Measurements from ENCODE around the gene NPFFR1.

The NPFFR1 gene, protein sequence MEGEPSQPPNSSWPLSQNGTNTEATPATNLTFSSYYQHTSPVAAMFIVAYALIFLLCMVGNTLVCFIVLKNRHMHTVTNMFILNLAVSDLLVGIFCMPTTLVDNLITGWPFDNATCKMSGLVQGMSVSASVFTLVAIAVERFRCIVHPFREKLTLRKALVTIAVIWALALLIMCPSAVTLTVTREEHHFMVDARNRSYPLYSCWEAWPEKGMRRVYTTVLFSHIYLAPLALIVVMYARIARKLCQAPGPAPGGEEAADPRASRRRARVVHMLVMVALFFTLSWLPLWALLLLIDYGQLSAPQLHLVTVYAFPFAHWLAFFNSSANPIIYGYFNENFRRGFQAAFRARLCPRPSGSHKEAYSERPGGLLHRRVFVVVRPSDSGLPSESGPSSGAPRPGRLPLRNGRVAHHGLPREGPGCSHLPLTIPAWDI

DNA sequence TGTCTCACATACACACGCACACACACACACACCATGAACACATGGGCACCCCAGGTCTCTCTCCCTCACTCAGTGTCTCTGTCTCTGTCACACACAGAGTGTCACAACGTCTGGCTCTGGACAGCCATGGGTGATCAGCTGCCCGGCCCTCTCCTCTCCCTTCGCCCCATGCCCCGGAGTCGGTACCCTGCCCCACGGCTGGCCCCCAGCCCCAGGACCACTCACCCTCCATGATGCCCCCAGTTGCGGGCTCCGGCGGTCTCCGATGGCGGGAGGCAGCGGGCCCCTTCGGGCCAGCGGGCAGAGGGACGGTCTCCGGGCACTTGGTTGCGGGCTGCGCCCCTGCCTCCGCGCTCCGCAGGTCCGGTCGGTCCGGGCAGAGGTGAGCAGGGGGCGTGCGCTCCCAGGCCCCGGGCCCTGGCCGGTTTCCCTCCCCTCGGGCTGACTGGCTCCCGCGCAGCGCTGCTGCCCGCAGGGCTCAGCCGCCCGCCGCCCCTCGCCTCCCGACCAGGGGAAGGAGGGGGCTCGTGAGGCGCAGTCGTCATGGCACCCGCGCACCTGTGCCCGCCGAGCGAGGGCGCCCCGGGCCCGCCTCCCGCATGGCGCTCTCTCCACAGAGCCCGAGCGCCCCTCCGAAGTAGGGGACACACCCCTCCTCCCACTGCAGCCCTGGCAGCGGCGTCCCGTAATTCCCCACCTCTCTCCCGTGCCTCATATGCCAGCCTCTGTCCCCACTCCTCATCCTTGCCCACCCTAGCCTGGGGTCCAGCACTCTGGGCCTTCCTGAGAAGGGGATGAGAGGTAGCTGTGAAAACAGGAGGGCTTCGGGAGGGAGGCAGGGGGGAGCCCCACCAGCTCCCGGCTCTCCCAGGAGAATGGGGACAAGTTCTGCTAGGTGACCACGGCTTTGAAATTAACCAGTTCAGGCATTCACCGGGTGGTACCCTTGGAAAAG lies at the start of gene NPFFR1:
TSS of gene NPFFR1 (minus strand) at position 560 of the 955 bp plus-strand sequence. CDS start at position 232, 328 bp downstream.
- DNase-seq = no peak

DNA sequence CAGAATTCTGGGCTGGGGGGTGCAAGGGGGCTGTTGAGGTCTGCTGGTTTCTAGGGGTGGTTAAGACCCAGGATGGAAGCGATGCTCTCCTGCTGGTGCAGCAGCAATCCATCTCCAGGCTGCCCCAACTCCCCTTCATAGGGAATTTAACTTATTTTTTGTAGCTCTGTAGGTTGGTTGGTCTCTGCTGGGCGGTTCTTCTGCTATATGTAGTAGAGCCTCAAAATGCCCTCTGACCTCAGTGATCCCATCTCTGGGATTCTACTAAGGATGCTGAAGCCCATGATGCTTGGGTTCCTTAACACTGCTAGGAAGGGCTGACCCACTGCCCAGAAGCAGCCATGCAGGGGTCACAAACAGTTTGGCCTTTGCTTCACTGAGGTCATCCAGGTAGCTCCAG lies 49.5 kb upstream of the NPFFR1 start:
- no peak for DNase-seq

DNA sequence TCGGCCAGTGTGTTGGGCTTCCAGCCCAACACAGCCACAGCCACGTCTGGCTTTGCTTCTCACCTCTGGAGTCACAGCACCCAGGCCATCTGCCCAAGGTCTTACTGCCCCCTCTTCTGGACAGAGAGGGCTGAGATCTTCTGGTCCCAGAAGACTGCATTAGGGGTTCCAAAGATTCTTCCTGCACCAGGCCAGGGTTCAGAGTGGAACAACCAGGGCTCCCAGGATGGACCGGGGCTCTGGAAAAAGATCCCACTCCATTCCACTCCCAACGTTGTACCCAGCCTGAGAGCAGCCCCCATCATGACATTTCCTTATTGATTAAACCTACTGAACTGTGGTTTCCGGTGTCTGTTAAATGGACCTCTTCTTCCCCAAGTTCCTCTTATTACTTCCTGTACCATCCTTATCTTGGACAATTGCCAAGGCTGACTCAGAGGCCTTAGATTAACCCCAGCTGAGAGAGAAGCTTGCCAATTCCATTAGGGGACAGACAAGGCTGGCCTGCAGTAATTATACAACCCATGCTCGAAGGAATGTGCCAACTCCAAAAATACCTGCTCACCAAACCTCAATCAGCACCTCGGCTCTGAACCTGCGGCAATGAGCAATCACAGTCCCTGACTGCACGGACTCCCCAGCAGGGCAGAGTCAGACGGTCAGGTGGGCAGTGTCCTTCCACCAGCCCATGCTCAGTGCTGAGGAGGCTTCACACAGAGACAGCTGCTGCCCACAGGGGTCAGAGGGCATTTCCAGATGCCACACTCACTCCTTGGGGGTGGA lies 47.9 kb upstream of the NPFFR1 start:
- peak; percentile 80 for DNase-seq

DNA sequence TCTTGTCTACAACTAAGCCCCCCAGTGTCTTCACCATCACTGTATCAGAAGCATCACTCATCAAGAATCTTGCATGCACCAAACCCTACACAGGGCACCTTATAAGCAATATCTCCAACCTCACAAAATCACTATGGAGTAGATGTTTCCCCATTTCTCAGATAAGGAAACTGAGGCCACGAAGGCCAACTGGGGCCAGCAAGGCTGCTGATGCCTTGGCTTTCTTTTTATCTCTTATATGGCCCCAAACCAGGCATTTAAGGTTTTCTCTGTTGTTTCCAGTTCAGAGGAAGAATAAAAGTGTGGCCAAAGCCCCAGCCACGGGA lies 47.3 kb upstream of the NPFFR1 start:
- DNase-seq = no peak

DNA sequence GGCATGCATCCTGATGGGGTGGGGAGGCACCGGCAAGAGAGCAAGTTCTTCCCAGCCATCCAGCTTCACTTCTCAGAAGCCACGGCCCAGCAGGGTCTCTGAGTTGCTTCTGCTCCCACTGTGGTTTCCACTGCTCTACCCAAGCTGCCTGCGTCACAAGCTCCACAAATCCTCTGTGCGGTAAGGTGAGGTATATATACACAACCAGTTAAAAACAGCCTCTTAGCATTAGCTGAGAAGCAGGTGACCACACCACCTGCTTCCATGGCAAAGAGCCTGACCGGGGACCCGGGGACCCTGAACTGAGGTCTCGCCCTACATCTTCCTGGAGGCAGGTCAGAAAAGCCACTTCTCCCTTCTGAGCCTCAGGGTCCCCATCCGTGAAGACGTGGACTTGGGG lies 46.9 kb upstream of the NPFFR1 start:
- no peak for DNase-seq

DNA sequence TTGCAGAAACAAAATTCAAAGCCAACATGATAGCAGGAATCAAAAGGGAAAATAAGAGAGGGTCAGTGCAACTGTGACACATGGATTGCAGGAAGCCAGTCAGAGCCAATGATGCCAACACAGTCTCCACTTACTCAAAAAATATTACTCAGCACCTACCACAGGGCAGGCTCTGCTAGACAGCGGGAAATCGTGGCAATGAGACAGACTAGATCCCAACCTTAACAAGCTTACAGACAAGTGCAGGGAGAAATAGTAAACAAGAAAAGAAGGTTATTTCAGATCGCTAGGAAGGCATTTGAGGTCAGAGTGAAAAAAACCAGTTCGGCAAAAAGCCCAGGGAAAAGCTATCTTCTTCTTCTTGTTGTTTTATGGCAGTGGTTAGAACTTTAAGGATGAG lies 45.2 kb upstream of the NPFFR1 start:
- DNase-seq = no peak

DNA sequence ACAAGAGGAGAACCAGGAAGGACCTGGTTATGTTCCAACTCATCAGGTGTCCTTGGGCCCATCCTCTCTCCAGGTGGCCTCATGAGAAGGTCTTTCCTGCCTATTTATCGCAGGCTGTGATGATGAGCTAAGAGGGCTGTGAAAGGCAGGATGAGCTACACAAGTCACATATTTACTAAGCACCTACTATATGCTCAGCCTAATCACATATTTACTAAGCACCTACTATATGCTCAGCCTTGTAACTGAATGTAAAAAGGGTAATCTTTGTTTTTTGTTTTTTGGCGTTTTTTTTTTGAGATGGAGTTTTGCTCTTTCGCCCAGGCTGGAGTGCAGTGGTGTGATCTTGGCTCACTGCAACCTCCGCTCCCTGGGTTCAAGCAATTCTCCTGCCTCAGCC lies 44.2 kb upstream of the NPFFR1 start:
- peak; percentile 6 for DNase-seq

DNA sequence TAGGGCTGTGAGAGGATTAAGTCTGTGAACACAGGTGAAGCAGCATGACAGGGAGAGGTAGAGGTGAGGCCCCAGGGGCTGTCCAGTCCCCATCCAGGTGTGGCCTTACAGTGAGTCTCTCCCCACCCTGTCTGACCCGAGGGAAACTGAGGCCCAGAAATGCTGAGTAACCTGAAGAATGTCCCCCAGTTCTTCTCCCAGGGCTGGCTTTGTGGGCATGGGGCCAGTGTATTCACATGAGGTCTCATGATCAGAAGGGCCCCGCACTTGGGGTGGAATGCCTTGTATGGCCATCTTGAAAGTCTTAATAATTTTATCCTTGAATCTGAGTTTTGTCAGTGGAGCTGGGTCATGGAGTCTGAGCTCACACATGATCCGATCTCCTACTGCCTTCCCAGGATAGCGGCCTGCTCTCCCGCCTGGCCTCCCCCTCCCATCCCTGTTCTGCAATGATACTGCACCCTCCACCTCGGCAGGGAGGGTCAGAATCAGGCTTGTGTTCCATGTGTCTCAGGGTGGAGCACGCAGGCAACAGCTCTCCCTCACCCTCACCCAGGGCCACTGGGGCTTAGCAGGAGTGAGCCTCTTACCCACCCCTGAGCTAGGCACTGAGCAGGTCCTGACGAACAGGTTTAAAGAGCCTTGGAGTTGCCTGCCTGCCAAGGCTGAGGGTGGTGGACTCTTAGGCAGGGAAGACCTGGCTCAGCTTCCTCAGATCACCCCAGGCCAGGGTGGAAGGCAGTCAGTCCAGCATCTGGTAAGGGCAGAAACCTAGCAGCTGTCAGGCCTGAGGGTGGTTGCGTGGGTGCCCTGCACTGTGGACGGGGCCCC lies 41.4 kb upstream of the NPFFR1 start:
- no peak for DNase-seq

DNA sequence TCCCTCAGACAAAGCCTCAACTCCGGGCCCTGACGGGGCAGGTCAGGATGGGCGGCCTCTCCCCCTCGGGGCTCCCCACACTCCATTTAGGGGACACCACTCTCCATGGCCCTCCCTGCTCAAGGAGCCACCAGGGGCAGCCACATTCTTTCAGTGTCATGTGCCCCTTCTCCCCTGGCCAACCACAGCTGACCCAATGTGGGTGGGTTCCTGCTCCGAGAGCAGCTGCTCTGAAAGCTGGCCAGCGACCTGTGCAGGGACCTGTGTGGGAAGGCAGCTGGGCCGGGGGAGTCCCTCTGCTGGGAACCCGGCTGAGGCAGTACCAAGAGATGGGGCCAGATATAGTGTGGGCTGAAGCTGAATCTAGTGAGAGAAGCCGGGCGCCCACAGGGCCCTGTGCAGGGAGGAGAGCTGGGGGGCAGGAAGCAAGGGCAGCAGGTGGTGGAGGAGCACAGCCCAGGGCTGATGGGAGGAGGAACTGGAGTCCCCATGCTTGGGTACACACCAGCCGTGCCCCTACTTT lies 40.6 kb upstream of the NPFFR1 start:
- no peak for DNase-seq

DNA sequence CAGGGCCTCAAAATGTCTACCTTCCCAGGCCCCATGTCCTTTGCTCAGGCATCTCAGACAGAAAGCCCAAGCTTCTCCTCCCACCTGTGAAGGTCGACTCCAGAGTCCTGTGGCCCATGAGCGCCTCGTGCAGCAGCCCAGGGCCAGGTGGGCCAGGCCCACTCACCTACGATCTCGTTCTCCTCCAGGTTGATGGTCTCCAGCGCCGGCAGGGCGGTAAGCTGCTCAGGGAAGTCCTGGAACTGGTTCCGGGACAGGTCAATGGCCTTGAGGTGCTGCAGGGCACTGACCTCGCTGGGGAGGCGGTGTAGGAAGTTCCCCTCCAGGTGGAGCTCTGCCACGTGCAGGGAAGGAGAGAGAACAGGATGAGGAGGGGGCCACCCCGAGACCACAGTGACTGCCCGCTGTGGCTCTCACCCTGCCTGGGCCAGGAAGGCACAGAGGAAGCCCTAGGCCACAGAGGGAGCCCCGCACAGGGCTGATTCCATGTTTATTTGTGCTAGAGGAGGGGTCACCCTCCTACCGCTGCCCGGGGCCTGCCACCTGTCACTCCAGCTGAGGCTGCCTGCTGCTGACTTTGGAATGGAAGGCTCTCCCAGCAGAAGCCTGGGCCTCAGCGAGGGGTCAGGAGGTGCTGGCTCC lies 40.0 kb upstream of the NPFFR1 start:
- no peak for DNase-seq

DNA sequence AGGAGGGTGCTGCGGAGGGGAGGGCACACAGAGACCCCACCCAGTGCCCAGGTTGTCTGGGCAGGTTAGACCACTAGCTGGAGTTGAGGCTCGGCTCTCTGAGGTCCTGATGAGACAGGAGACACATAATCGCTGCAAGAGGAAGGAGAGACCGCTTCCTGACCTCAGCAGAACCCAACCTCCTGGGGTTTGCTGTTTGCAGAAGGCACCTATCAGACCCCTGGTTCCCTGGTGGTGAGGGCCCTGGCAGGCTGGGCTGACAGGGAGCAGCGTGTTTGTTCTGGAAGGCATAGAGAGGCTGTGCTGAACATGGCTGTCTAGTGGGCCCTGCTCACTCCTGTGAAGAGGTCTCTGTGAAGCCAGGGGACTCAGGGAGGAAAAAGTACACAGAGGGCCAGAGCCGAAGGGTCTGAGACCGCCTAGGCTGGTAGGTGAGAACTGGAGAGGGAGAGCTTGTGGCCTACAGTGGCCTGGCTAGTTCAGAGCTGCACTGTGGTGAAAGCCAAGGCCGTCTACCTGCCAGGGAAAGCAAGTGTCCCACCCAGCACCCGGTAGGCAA lies 39.4 kb upstream of the NPFFR1 start:
- DNase-seq = no peak

DNA sequence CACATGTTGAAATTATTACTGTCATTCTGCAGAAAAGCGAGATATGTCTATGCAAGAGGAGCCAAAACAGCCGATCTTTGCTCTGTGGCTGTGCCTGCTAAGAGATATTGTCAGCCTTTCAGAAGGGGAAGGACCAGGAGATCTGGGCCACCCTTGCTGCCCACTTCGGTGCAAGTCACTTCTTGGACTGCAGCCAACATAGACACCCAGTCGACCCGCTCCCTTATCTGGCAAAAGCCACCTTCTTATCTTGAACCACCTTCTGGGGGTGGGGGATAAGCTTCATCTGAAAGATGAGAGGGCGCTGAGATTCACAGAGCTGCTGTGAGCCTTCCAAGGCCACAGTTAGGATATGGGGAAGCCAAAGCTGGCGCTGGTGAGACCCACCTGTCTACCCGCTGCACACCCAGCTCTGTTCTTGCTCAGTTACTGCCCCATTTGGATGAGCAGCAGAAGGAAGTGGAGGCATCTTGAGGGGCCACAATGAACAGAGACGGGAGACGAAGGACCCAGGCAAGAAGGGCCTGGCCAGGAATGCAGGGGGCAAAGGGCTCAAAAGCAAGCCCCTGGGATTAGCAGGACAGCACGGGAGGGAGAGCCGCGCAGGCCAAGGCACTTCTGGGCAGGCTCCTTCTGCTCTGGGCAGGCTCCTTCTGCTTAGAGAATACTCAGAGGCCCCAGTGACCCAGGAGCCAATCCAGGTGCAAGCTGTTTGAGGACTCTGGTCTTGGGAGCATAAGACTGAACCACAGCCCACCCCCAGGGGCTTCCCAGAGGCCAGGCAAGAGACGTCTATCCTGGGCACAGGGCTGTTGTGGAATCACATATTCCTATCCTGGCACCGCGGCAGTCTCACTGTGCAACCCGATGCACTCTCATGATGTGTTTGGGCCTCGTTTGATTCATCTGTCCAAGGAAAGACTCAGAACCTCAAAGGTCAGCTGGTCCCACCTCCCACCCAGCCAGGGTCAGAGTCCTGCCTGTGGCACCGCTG lies 38.4 kb upstream of the NPFFR1 start:
- DNase-seq = no peak

DNA sequence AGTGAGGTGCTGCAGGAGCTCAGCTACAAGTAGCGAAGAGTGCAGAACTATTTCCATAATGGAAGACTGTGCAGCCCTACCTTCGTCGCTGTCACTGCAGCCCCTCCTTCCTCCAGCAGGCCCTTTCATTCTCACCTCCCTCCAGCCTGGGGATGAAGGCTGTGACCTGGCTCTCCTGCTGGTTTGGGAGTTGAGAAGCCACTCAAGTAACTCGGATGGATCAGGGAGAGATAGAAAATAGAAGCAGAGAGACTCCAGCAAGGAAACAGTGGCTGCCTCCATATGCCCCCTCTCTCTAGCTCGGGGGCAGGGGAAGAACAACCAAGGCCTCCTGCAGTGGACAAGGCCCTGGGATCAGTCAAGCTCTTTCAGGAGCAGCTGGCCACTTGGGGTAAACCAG lies 37.4 kb upstream of the NPFFR1 start:
- DNase-seq = no peak

DNA sequence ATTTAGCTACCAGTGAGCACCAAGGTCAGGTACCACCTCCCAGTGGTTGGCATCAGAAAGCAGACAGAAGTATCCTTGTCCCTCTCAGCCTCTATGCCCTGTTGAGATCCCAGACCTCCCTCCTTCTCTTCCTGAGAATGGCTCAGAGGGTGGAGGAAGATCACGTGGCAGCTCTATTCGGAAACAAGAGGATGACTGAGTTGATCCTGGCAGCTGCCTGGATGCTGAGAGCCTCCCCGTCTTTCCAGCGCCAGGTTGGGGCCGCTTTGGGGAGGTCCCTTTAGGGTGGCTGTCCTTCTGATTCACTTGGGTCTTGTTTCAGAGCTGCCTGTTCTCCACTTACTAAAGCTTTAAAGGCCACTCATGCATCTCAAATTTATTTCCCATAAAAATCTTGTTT lies 36.9 kb upstream of the NPFFR1 start:
- DNase-seq = no peak

DNA sequence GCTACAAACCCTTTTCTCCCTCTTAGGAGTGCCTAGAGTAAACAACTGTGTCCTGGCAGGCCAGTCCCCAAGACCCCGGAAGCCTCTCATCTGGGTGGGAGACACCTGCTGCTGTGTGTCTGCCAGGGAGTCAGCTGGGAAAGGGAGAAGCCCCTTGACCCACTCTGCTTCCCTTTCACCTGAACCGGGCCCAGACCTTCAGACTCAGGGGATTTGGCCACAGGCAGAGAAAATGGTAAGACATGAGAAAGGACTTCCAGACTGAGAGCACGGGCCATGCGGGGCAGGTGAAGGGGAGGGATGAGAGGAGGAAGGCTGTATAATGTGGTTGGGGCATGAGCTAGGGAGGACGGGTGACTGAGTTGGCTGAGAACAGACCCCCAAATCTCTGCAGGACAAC lies 36.0 kb upstream of the NPFFR1 start:
- no peak for DNase-seq

DNA sequence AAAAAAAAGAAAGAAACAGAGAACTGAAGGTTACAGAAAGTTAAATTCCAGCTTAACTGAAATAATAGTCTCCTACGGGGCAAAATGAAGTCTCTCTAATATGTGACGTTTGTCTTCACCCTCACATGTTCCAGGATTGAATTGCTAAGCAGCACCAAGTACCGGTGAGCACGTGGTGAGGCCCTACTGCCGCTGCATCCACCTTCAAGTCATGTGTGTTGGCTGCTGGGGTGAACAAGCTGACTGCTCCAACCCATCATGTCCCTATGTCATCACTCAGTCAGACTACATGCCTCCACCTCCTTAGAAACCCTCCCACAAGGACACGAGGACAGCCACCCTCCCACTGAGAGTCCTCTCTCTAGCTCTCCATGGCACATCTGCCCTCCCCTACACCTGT lies 35.4 kb upstream of the NPFFR1 start:
- DNase-seq = no peak

DNA sequence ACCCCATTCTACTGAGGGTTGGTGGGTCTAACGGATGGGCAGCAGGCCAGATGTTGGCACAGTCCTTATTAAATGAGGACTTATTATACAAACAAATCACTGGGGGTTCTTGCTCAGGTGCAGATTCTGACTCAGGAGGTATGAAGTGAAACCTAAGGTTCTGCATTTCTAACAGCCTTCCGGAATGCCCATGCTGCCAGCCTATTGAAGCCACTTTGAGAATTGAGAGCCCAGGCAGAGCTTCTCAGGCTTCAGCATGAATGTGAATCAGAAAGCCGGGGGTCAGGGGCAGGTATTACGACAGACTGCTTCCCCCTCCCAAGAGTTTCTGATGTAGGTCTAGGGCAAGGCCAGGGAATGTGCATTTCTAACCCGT lies 34.1 kb upstream of the NPFFR1 start:
- DNase-seq = no peak

DNA sequence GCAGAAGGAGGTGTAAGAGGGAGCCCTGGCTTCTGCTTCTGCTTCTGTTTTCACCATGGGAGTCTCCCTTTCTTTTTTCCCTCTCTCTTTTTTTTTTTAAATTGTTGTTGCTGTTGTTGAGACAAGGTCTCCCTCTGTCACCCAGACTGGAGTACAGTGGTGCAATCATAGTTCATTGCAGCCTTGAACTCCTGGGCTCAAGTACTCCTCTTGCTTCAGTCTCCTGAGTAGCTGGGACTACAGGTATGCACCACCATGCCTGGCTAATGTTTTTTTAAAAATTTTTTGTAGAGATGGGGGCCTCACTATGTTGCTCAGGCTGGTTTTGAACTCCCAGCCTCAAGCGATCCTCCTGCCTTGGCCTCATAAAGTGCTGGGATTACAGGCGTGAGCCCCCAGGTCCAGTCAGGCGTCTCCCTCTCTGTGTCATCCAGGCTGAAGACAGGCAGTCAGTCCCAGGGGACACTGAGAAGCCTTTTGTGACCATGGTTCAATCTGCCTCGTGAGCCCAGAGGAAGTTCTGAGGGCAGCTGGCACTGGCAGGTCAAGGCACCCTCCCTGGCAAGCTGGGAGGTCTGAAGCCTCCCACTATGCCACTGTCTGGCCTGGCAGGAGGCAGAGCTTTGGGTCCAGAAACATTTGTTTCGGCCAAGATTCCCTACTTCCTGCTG lies 33.6 kb upstream of the NPFFR1 start:
- DNase-seq = no peak

DNA sequence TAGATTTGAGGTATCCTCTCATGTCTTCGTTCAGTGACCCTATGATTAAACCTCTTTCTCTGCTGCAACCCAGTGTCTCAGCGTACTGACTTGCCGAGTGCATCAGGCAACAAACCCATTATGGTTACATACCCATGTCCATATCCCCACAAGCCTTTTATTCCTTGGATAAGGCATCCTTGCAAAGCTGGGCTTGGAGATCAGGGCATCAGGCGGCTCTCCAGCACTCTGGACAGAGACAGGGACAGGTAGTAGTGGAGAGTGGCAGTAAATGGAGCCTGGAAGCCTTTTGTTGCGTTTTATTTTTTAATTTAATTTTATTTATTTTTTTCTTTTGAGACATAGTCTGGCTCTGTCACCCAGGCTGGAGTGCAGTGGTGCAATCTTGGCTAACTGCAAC lies 32.0 kb upstream of the NPFFR1 start:
- DNase-seq = no peak

Data from COR-L47 (cell line).